Activated CD4-positive, alpha-beta T cell treated with anti-CD3 and anti-CD28 coated beads for 48 hours (primary cell): ENCODE measurements around the gene PCDHB5.
A peak's percentile ranks its signal among the peaks of the same experiment; 100 is the strongest.
"Not testable (repeated sequence)": the region's sequence is repeated elsewhere in the genome, so short reads cannot be mapped to it uniquely, and the experiment has no call there.

Source experiments
- DNase-seq: peaks from one replicate; pipeline ENCODE4 v3.0.0-alpha.2; 2020

The PCDHB5 gene

DNA sequence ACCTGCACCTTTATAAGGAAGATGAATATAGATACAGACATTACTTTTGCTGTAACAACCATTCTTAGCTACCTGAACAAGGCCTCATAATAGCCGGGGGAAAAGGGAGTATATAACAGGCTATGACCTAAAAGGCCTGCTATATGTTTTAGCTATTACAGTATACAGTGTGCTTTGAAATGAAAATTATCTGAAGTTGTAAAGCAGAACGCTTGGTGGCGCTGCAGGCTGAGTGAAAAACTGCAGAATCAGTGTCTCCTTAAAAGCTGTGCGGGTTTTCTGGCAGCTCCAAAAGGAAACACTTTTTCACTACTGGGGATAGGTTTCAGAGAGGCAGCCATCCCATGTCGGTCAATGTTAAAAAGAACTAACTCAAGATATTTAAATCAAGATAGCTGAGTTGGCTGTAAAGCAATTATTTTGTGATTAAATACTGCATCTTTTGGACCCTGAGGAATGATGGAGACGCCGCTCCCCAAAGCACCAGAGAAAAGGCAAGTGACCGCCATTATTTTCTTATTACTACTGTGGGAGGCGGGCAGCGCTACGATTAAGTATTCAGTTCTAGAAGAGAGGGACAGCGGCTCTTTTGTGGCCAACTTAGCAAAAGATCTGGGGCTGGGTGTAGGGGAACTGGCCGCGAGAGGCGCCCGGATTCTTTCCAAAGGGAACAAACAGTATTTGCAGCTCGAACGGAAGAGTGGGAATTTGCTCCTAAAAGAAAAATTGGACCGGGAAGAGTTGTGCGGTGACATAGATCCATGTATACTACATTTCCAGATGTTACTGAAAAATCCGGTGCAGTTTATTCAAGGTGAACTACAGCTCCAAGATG, 20.8 kb downstream of the PCDHB5 start:
- no peak for DNase-seq

GRCh38 chr5:141157356-141157755, 22.4 kb downstream of the PCDHB5 start:
- DNase-seq: not testable (repeated sequence)

DNA sequence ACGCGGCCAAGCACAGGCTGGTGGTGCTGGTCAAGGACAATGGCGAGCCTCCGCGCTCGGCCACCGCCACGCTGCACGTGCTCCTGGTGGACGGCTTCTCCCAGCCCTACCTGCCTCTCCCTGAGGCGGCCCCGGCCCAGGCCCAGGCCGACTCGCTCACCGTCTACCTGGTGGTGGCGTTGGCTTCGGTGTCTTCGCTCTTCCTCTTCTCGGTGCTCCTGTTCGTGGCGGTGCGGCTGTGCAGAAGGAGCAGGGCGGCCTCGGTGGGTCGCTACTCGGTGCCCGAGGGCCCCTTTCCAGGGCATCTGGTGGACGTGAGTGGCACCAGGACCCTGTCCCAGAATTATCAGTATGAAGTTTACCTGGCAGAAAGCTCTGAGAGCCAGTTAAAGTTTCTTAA, 22.9 kb downstream of the PCDHB5 start:
- DNase-seq: not testable (repeated sequence)

DNA sequence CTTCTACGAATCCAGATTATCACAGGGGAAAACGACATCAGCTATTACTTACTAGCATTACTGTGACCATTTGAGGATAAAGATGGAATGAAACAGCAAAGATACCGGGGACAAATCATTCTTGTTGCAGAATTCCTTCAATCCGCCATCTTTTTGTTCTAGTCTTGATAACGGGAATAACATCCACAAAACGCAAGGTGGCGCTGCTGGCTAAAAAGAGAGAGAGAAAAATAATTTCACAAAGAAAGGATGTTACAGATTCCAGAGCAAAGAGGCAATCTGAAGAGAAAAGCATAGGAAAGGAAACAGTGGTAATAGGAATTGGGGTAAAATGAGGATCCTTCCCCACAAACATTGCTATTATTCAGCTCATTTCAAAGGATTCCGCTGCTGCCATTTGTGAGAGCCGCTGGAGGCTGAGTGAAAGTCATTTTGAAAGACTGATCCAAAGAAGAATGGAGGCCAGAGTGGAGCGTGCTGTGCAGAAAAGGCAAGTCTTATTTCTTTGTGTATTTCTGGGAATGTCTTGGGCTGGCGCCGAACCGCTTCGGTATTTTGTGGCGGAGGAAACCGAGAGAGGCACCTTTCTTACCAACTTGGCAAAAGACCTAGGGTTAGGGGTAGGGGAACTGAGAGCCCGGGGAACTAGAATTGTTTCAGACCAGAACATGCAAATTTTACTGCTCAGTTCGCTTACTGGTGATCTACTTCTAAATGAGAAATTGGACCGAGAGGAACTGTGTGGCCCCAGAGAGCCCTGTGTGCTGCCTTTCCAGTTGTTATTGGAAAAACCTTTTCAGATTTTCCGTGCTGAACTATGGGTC, 37.6 kb downstream of the PCDHB5 start, which contains the start of gene PCDHB7:
TSS of gene PCDHB7 (plus strand) at position 264 of the 824 bp plus-strand sequence. CDS start at position 456, 192 bp downstream.
- peak; percentile 26 for DNase-seq

- not testable (repeated sequence) for DNase-seq
These were observed 39.5 kb downstream of the PCDHB5 start for GRCh38 chr5:141174291-141175104.

GRCh38 chr5:141175933-141176332, 40.9 kb downstream of the PCDHB5 start:
- no peak for DNase-seq

- DNase-seq: not testable (repeated sequence)
These were observed 42.7 kb downstream of the PCDHB5 start, which contains the start of gene PCDHB8 for GRCh38 chr5:141177577-141178191. Gene PCDHB8, plus strand, starts transcription at chr5:141177790. Its CDS starts 245 bp downstream, at chr5:141178035.

DNA sequence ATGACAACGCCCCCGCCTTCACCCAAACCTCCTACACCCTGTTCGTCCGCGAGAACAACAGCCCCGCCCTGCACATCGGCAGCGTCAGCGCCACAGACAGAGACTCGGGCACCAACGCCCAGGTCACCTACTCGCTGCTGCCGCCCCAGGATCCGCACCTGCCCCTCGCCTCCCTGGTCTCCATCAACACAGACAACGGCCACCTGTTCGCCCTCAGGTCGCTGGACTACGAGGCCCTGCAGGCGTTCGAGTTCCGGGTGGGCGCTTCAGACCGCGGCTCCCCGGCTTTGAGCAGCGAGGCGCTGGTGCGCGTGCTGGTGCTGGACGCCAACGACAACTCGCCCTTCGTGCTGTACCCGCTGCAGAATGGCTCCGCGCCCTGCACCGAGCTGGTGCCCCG, 44.4 kb downstream of the PCDHB5 start:
- DNase-seq: not testable (repeated sequence)

- DNase-seq: not testable (repeated sequence)
These were observed 44.9 kb downstream of the PCDHB5 start for GRCh38 chr5:141179876-141180275.

GRCh38 chr5:141180313-141180712, 45.3 kb downstream of the PCDHB5 start:
- DNase-seq: no peak

GRCh38 chr5:141182248-141182647, 47.2 kb downstream of the PCDHB5 start, which contains the start of gene PCDHB16:
Gene PCDHB16, plus strand, starts transcription at chr5:141182387. Its CDS starts 173 bp downstream, at chr5:141182560.
- DNase-seq: no peak

- not testable (repeated sequence) for DNase-seq
These were observed 49.3 kb downstream of the PCDHB5 start for GRCh38 chr5:141184117-141184855.

- DNase-seq: peak; percentile 46
These were observed 52.0 kb downstream of the PCDHB5 start, which contains the start of gene PCDHB9 for GRCh38 chr5:141186897-141187512. Gene PCDHB9, plus strand, starts transcription at chr5:141187161. Its CDS starts 158 bp downstream, at chr5:141187319.
